ENCODE data around the gene TMEM139. TPM values are rescaled to one million over a fixed set of nuclear protein-coding genes. Genes with fewer than 3 reads are reported as not detected.

Gene TMEM139
- total RNA-seq, 1 experiment from 2014 or later = 0.85 TPM

- Histone ChIP-seq H4K5ac (ENCODE audit: insufficient read length, low read depth, low read length) (no peak overlapping the region), H2BK20ac (ENCODE audit: low read depth, low read length, poor library complexity, severe bottlenecking) (no peak overlapping the region), H3T11ph (ENCODE audit: low read length) (no peak overlapping the region), H2BK12ac (ENCODE audit: insufficient read length, low read depth, low read length) (no peak overlapping the region), H3K27me3 (ENCODE audit: insufficient read depth, low read length) (no peaks in the 10 kb centered on the region), H3K4me1 (ENCODE audit: insufficient read depth, low read length) (no peaks in the 10 kb centered on the region), H2BK15ac (ENCODE audit: low read depth, low read length) (no peak overlapping the region), H4K91ac (ENCODE audit: insufficient read length, low read depth, low read length) (no peak overlapping the region), H3K9ac (ENCODE audit: extremely low read depth, insufficient read length, low read length) (no peak overlapping the region), H2AK5ac (ENCODE audit: insufficient read length, low read length) (no peak overlapping the region), H3K4ac (ENCODE audit: low read depth, low read length) (no peak overlapping the region), H2BK120ac (ENCODE audit: low read depth, low read length, poor library complexity, severe bottlenecking) (no peak overlapping the region), H2AFZ (ENCODE audit: low read length) (no peak overlapping the region), H3K14ac (ENCODE audit: insufficient read depth, low read length) (no peak overlapping the region), H4K20me1 (ENCODE audit: control insufficient read depth, insufficient read depth, insufficient read length) (no peaks in the 10 kb centered on the region), H3K4me2 (ENCODE audit: insufficient read depth, insufficient read length, low read length) (no peak overlapping the region), H3K23me2 (ENCODE audit: insufficient read length, low read depth, low read length, poor library complexity, severe bottlenecking) (no peaks in the 10 kb centered on the region), H4K8ac (replicated peaks; ENCODE audit: insufficient read length, low read depth, low read length) (no peak overlapping the region), H3K79me1 (ENCODE audit: insufficient read depth, low read depth, low read length, poor library complexity, severe bottlenecking) (no peaks in the 10 kb centered on the region), H3K56ac (ENCODE audit: insufficient read length, low read depth, low read length) (no peak overlapping the region), H2BK5ac (ENCODE audit: insufficient read length, low read length) (no peak overlapping the region), H3K9me3 (ENCODE audit: control insufficient read depth, low read depth, low read length) (no peaks in the 10 kb centered on the region), H3K27ac (ENCODE audit: insufficient read length, low read depth, low read length) (no peak overlapping the region), H3K18ac (ENCODE audit: insufficient read length, low read depth, low read length) (no peak overlapping the region), H3K79me2 (ENCODE audit: insufficient read depth, low read length) (no peaks in the 10 kb centered on the region), H3K23ac (ENCODE audit: insufficient read length, low read depth, low read length) (no peak overlapping the region)
- Mint-ChIP-seq H3K4me3 (no peak overlapping the region), H3K9me3 (no peaks in the 10 kb centered on the region), H3K36me3 (ENCODE audit: insufficient read depth in 1 of 3, low read depth in 3 of 3) (no peaks in the 10 kb centered on the region), H3K27ac (no peak overlapping the region), H3K27me3 (ENCODE audit: low read depth) (peaks cover 12% of the 10 kb centered on the region), H3K4me1 (peaks cover 3 to 7% of the 10 kb centered on the region in 2 experiments; a peak in 3 of 4 replicates)
- WGBS (ENCODE audit: extremely low coverage, insufficient read length, low lambda C conversion rate) = no CpG with 5 or more reads among the region's 1 CpG
- no peak for DNase-seq
- TF ChIP-seq, protein P1, sequence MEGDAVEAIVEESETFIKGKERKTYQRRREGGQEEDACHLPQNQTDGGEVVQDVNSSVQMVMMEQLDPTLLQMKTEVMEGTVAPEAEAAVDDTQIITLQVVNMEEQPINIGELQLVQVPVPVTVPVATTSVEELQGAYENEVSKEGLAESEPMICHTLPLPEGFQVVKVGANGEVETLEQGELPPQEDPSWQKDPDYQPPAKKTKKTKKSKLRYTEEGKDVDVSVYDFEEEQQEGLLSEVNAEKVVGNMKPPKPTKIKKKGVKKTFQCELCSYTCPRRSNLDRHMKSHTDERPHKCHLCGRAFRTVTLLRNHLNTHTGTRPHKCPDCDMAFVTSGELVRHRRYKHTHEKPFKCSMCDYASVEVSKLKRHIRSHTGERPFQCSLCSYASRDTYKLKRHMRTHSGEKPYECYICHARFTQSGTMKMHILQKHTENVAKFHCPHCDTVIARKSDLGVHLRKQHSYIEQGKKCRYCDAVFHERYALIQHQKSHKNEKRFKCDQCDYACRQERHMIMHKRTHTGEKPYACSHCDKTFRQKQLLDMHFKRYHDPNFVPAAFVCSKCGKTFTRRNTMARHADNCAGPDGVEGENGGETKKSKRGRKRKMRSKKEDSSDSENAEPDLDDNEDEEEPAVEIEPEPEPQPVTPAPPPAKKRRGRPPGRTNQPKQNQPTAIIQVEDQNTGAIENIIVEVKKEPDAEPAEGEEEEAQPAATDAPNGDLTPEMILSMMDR (conservative IDR thresholded peaks at IDR 0.05) = no peak
Observed at GRCh38 chr7:143244321-143244720, 40.4 kb upstream of the TMEM139 start.
